ENCODE data around the gene LCA5.
"Not testable (repeated sequence)": the region's sequence is repeated elsewhere in the genome, so short reads cannot be mapped to it uniquely, and the experiment has no call there.

Gene LCA5

GRCh38 chr6:79536585-79536953, 661 bp downstream of the LCA5 start:
- DNase-seq, result peak; percentile 12

GRCh38 chr6:79529567-79529966, 7.7 kb downstream of the LCA5 start:
- not testable (repeated sequence) for DNase-seq

- DNase-seq, result no peak
These were observed 10.3 kb downstream of the LCA5 start for GRCh38 chr6:79526897-79527296.

GRCh38 chr6:79525272-79526100, 11.7 kb downstream of the LCA5 start:
- DNase-seq, result peak; percentile 66

- no peak for DNase-seq
These were observed 13.2 kb downstream of the LCA5 start for GRCh38 chr6:79524065-79524464.

GRCh38 chr6:79522609-79523008, 14.6 kb downstream of the LCA5 start:
- DNase-seq, result no peak

GRCh38 chr6:79520534-79520933, 16.7 kb downstream of the LCA5 start:
- DNase-seq, result no peak

- no peak for DNase-seq
These were observed 18.4 kb downstream of the LCA5 start for GRCh38 chr6:79518842-79519241.

GRCh38 chr6:79515436-79515835, 21.8 kb downstream of the LCA5 start:
- no peak for DNase-seq

GRCh38 chr6:79513111-79513510, 24.1 kb downstream of the LCA5 start:
- no peak for DNase-seq

- DNase-seq, result no peak
These were observed 25.2 kb downstream of the LCA5 start for GRCh38 chr6:79512014-79512413.

- no peak for DNase-seq
These were observed 26.5 kb downstream of the LCA5 start for GRCh38 chr6:79510707-79511106.

- no peak for DNase-seq
These were observed 31.0 kb downstream of the LCA5 start for GRCh38 chr6:79506251-79506650.

- DNase-seq, result no peak
These were observed 32.9 kb downstream of the LCA5 start for GRCh38 chr6:79504372-79504771.

- no peak for DNase-seq
These were observed 38.4 kb downstream of the LCA5 start for GRCh38 chr6:79498842-79499241.

- no peak for DNase-seq
These were observed 42.0 kb downstream of the LCA5 start for GRCh38 chr6:79495246-79495645.

- no peak for DNase-seq
These were observed 42.4 kb downstream of the LCA5 start for GRCh38 chr6:79494841-79495240.

GRCh38 chr6:79470728-79471127, 66.5 kb downstream of the LCA5 start:
- no peak for DNase-seq

- DNase-seq, result no peak
These were observed 67.6 kb downstream of the LCA5 start for GRCh38 chr6:79469376-79470246.

- DNase-seq, result no peak
These were observed 68.6 kb downstream of the LCA5 start for GRCh38 chr6:79468587-79468986.

GRCh38 chr6:79468116-79468515, 69.1 kb downstream of the LCA5 start:
- peak; percentile 33 for DNase-seq

- no peak for DNase-seq
These were observed 69.5 kb downstream of the LCA5 start for GRCh38 chr6:79467716-79468115.

GRCh38 chr6:79466207-79466834, 70.9 kb downstream of the LCA5 start:
- DNase-seq, result peak; percentile 21

- no peak for DNase-seq
These were observed 71.8 kb downstream of the LCA5 start for GRCh38 chr6:79465381-79465780.
